Pancreas (tissue), 10 donors: Measurements from ENCODE around the gene VMO1. TPM values are rescaled to one million over a fixed set of nuclear protein-coding genes. Genes with fewer than 3 reads are reported as not detected.

Source experiments
- ATAC-seq, 4 donors: fragments of 200-7000 bp; cut with Tn5 transposase; one replicate each; pipeline versions ENCODE4 v1.8.0 to v1.9.1; 2020; ENCODE audit warnings: mild to moderate bottlenecking in 4 of 4, moderate library complexity in 4 of 4
- DNase-seq, 6 donors: peaks; one replicate each; pipeline ENCODE4 v3.0.0-alpha.2; 2020
- FAIRE-seq: peaks from 2 replicates; lab custom pipeline; 2012; peaks lifted over from hg19 to GRCh38; lab: Jason Lieb, UNC
- H3K27ac ChIP-seq, 4 donors: fragments of 200-600 bp; sonication (generic); 1 replicate in 3 of 4; 2 replicates in 1 of 4; pipeline versions ENCODE4 v1.5.0 to v1.8.0; 2020
- H3K27me3 ChIP-seq, 4 donors: fragments of 200-600 bp; one replicate each; pipeline ENCODE4 v1.8.0; 2021
- H3K36me3 ChIP-seq, 3 donors: fragments of 200-600 bp; sonication (generic) in 1 of 3; one replicate each; pipeline versions ENCODE4 v1.5.0 to v1.8.0; 2020 to 2021
- H3K4me1 ChIP-seq, 3 donors: fragments of 200-600 bp; one replicate each; pipeline ENCODE4 v1.8.0; 2021
- H3K4me3 ChIP-seq, 4 donors: fragments of 200-600 bp; sonication (generic) in 2 of 4; one replicate each; pipeline versions ENCODE4 v1.5.0 to v1.8.0; 2020 to 2021
- H3K9me3 ChIP-seq, 4 donors: fragments of 200-600 bp; one replicate each; pipeline ENCODE4 v1.8.0; 2021
- CTCF ChIP-seq, 4 donors: fragments of 200-600 bp; sonication (generic) in 3 of 4; IDR thresholded peaks; one replicate each; pipeline versions ENCODE4 v1.5.0 to v1.8.0; 2021; ENCODE audit warnings: antibody characterized with exemption in 4 of 4
- WGBS, 2 donors: extraction: QIAGEN DNeasy Blood & Tissue Kit; methylation state at CpG; one replicate each; pipeline ENCODE4 v1.1.7; 2013; 5-methylcytosine and 5-hydroxymethylcytosine counted together
- intact Hi-C, 3 donors: fragments of 100-400 bp; cut with DNase I; formaldehyde crosslinking; loops; one replicate each; pipeline versions ENCODE4 v1.11.1 to v1.14.2; 2022
- polyA plus RNA-seq, 2 donors: library from polyadenylated mRNA; stranded (reverse); fragments of 200-250 nt; gene quantifications; one replicate each; pipeline ENCODE4 v1.2.3, GENCODE V29; 2013
- total RNA-seq, 6 donors: library from RNA; stranded (reverse); fragmentation: NEBNext Ultra II Directional in 4 of 6; extraction: Animal tissue kit (Norgen Biotek cat#: 25700) in 4 of 6; gene quantifications; one replicate each; pipeline versions ENCODE4 v1.2.1 to v1.2.4, GENCODE V29; 2021 to 2023
- donor health status: healthy with polysubstance abuse.
- donor health status: DM: no; HTN: no; CAD: no; lungs with moderate emphysema.
- donor health status: DM: no; HTN: no; CAD: no.
- donor health status: control.
- donor health status: control.
- donor health status: Bipolar disorder and iron deficiency.
- donor health status: DM: yes; HTN: yes; CAD: no.
- donor health status: DM: no; HTN: no; CAD: no.
- donor health status: DM: no; HTN: no; CAD: no.
- donor health status: DM: yes; HTN: yes; CAD: no.

Gene VMO1
- total and polyA plus RNA-seq, 8 donors, result 0.28 to 2.2 (median 1.2) TPM; not detected in 1

- intact Hi-C loops, result loop anchor here (5.0 to 10.0 kb wide), 4 partner anchors 55 to 105 kb away; partner anchors contain the start of genes C17orf107 (in 1 of the 3), CXCL16 (in 1 of the 3), MED11 (in 1 of the 3) and ZMYND15 (in 1 of the 3)
- H3K4me3 ChIP-seq, result peak overlapping the region; percentile 53 to 71 (median 58)
- peak; percentile 88 to 92 (median 92) for ATAC-seq
- peaks cover 0 to 20% (median 4%) of the 10 kb centered on the region in 3 donors for H3K4me1 ChIP-seq
- H3K27ac ChIP-seq, result peak overlapping the region; percentile 93 to 98 (median 98)
- FAIRE-seq, result no peak
- H3K36me3 ChIP-seq, result no peaks in the 10 kb centered on the region
- whole genome bisulfite sequencing, 2 donors, result 0% methylated on average over 55 to 91 of the region's 91 CpGs
- no peaks in the 10 kb centered on the region for H3K27me3 ChIP-seq
- no peaks in the 10 kb centered on the region for H3K9me3 ChIP-seq
- DNase-seq, result peak; percentile 82 to 94 (median 88)
- peak; percentile 58 to 80 (median 74) for TF ChIP-seq CTCF (IDR thresholded peaks at IDR 0.05)
These were observed 4.0 kb upstream of the VMO1 start for GRCh38 chr17:4789951-4790704.

DNA sequence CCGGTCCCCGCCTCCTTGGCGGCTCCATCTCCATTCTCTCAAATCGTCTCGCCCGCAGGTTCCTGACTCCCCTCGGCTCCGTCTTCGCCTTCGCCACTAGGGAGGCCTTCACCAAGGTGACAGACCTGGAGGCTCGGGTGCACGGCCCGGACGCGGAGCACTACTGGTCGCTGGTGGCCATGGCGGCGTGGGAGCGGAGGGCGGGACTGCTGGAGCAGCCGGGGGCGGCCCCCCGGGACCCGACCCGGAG is 3.5 kb upstream of the VMO1 start:
- no peak for TF ChIP-seq CTCF (IDR thresholded peaks at IDR 0.05)
- peak overlapping the region; percentile 53 to 71 (median 58) for H3K4me3 ChIP-seq
- intact Hi-C loops, result loop anchor here in 2 of 3 donors (5.0 to 10.0 kb wide), 3 partner anchors 55 to 98 kb away; partner anchors contain the start of genes CXCL16 (in 1 of the 2), MED11 (in 1 of the 2) and ZMYND15 (in 1 of the 2)
- FAIRE-seq (no peak), DNase-seq (no peak), ATAC-seq (no peak)
- H3K36me3 ChIP-seq, result no peaks in the 10 kb centered on the region
- H3K27me3 ChIP-seq, result no peaks in the 10 kb centered on the region
- WGBS, 2 donors, result 0 to 1% methylated on average over 19 to 25 of the region's 25 CpGs
- H3K27ac ChIP-seq, result peak overlapping the region; percentile 93 to 98 (median 98)
- H3K9me3 ChIP-seq, result no peaks in the 10 kb centered on the region
- peaks cover 0 to 20% (median 4%) of the 10 kb centered on the region in 3 donors for H3K4me1 ChIP-seq

GRCh38 chr17:4788807-4789700 is 2.9 kb upstream of the VMO1 start, which contains the start of gene GLTPD2:
Gene GLTPD2 (plus strand): TSS chr17:4788964. CDS start chr17:4789012, 48 bp downstream.
- Histone ChIP-seq H3K4me3 (peak within 1 kb of the TSS; percentile 53 to 71 (median 58)), H3K36me3 (no peaks in the 10 kb centered on the region), H3K27ac (peak within 1 kb of the TSS; percentile 93 to 98 (median 98)), H3K4me1 (peaks cover 0 to 20% (median 4%) of the 10 kb centered on the region in 3 donors), H3K27me3 (peaks cover 0 to 3% (median 0%) of the 10 kb centered on the region in 4 donors), H3K9me3 (no peaks in the 10 kb centered on the region)
- intact Hi-C loops, result loop anchor here in 2 of 3 donors (5.0 to 10.0 kb wide), 3 partner anchors 54 to 98 kb away; partner anchors contain the start of genes CXCL16 (in 1 of the 2), MED11 (in 1 of the 2) and ZMYND15 (in 1 of the 2)
- TF ChIP-seq CTCF (IDR thresholded peaks at IDR 0.05), result no peak
- WGBS, 2 donors, result 17 to 19% methylated on average over 59 to 62 of the region's 62 CpGs
- FAIRE-seq (no peak), DNase-seq (peak in 3 of 6 donors; percentile 42 to 78 (median 65)), ATAC-seq (peak in 3 of 4 donors; percentile 0 to 3 (median 3))

DNA sequence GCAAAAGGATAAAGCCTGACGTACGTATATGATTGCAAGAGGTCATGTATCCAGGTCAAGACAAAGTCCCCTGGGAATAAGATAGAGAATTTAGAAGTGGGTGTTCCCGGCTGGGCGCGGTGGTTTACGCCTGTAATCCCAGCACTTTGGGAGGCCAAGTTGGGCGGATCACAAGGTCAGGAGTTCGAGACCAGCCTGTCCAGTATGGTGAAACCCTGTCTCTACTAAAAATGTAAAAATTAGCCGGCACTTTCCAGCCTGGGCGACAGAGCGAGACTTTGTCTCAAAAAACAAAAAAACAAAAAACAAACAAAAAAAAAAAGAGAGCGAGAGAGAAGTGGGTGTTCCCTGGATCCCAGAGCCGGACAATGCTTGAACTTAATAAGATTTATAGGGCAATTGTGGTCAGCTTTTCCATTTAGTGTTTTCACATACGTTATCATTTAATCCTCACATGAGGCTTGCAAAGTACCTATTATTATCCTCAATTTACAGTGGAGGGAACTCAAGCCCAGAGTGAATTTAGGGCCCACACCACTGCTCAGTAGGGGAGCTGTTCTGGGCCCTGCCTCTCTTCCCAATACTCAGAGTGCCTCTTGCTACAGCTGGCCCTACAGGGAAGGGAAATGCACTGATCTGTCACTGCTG is 2.1 kb upstream of the VMO1 start:
- Histone ChIP-seq H3K4me1 (peaks cover 0 to 20% (median 4%) of the 10 kb centered on the region in 3 donors), H3K27ac (no peak overlapping the region)

More for the DNA sequence above, 2.1 kb upstream of the VMO1 start:
- FAIRE-seq, result no peak
- WGBS, 2 donors, result 79 to 81% methylated on average over 14 of the region's 14 CpGs
- TF ChIP-seq CTCF (IDR thresholded peaks at IDR 0.05), result no peak
- intact Hi-C loops, result loop anchor here in 2 of 3 donors (5.0 to 10.0 kb wide), 3 partner anchors 53 to 99 kb away; partner anchors contain the start of genes CXCL16 (in 1 of the 2), MED11 (in 1 of the 2) and ZMYND15 (in 1 of the 2)
- Histone ChIP-seq H3K4me3 (peak overlapping the region in 1 of 4 donors; percentile 58), H3K9me3 (no peaks in the 10 kb centered on the region), H3K27me3 (peaks cover 0 to 9% (median 0%) of the 10 kb centered on the region in 4 donors), H3K36me3 (no peaks in the 10 kb centered on the region)
- DNase-seq, result peak in 1 of 6 donors; percentile 3
- no peak for ATAC-seq
